ENCODE results near the gene PRKCE. TPM values are rescaled to one million over a fixed set of nuclear protein-coding genes. Genes with fewer than 3 reads are reported as not detected.

PRKCE gene
- total RNA-seq, 1 experiment from 2014 or later = 12.1 TPM

- POLR2A ChIA-PET = interaction anchor here (0.7 kb wide), 1 partner anchor 226 kb away, joined by 3 read pairs; no protein-coding TSS in a partner anchor
- H3K4me3 Mint-ChIP-seq (ENCODE audit: unreplicated experiment) = no peak overlapping the region
- H3K27me3 Mint-ChIP-seq (ENCODE audit: insufficient read depth, unreplicated experiment) = no peaks in the 10 kb centered on the region
- CTCF ChIA-PET = interaction anchor here (0.6 kb wide), 1 partner anchor 9 kb away, joined by 3 read pairs; no protein-coding TSS in a partner anchor
- no TSS peak for BruUV-seq (replicated peaks)
- no peak for DNase-seq (ENCODE audit: unreplicated experiment)
- no peaks in the 10 kb centered on the region for H3K36me3 Mint-ChIP-seq (ENCODE audit: insufficient read depth, unreplicated experiment)
- no peak for TF ChIP-seq CTCF (IDR thresholded peaks at IDR 0.05; ENCODE audit: unreplicated experiment)
- H3K9me3 Mint-ChIP-seq (ENCODE audit: unreplicated experiment) = no peaks in the 10 kb centered on the region
- peaks cover 18% of the 10 kb centered on the region for H3K4me1 Mint-ChIP-seq (ENCODE audit: insufficient read depth, unreplicated experiment)
- intact Hi-C loops (cut with micrococcal nuclease) = loop anchor here (5.0 kb wide), 1 partner anchor 291 kb away; no protein-coding TSS in a partner anchor
- no peak overlapping the region for H3K27ac Mint-ChIP-seq (ENCODE audit: low read depth, unreplicated experiment)
These were observed 424.8 kb downstream of the PRKCE start for GRCh38 chr2:46076251-46076650.

GRCh38 chr2:46076875-46077274, 425.4 kb downstream of the PRKCE start:
- Mint-ChIP-seq H3K27me3 (ENCODE audit: insufficient read depth, unreplicated experiment) (no peaks in the 10 kb centered on the region), H3K4me3 (ENCODE audit: unreplicated experiment) (no peak overlapping the region), H3K9me3 (ENCODE audit: unreplicated experiment) (no peaks in the 10 kb centered on the region), H3K36me3 (ENCODE audit: insufficient read depth, unreplicated experiment) (no peaks in the 10 kb centered on the region), H3K4me1 (ENCODE audit: insufficient read depth, unreplicated experiment) (peaks cover 23% of the 10 kb centered on the region), H3K27ac (ENCODE audit: low read depth, unreplicated experiment) (no peak overlapping the region)
- no peak for DNase-seq (ENCODE audit: unreplicated experiment)
- ChIA-PET CTCF (interaction anchor here (0.7 kb wide), 1 partner anchor 36 kb away, joined by 3 read pairs; no protein-coding TSS in a partner anchor), POLR2A (no interaction called here)
- no TSS peak for BruUV-seq (replicated peaks)
- no peak for TF ChIP-seq CTCF (IDR thresholded peaks at IDR 0.05; ENCODE audit: unreplicated experiment)
- intact Hi-C loops (cut with micrococcal nuclease) = loop anchor here (5.0 kb wide), 1 partner anchor 290 kb away; no protein-coding TSS in a partner anchor

- no peak for TF ChIP-seq CTCF (IDR thresholded peaks at IDR 0.05; ENCODE audit: unreplicated experiment)
These were observed 426.1 kb downstream of the PRKCE start for GRCh38 chr2:46077522-46078107.

GRCh38 chr2:46079985-46080560, 428.6 kb downstream of the PRKCE start:
- H3K9me3 Mint-ChIP-seq (ENCODE audit: unreplicated experiment) = no peaks in the 10 kb centered on the region
- intact Hi-C loops (cut with micrococcal nuclease) = loop anchor here (5.0 kb wide), 1 partner anchor 287 kb away; no protein-coding TSS in a partner anchor
- H3K27me3 Mint-ChIP-seq (ENCODE audit: insufficient read depth, unreplicated experiment) = no peaks in the 10 kb centered on the region
- no TSS peak for BruUV-seq (replicated peaks)
- no peaks in the 10 kb centered on the region for H3K36me3 Mint-ChIP-seq (ENCODE audit: insufficient read depth, unreplicated experiment)
- POLR2A ChIA-PET = interaction anchor here (0.6 to 0.9 kb wide), 2 partner anchors 18 to 217 kb away, joined by 4 to 6 read pairs; partner anchors contain the start of gene EPAS1
- CTCF ChIA-PET = interaction anchor here (0.5 to 1.8 kb wide), 6 partner anchors 9 to 464 kb away, joined by 3 to 8 read pairs (median 4); no protein-coding TSS in a partner anchor
- H3K27ac Mint-ChIP-seq (ENCODE audit: low read depth, unreplicated experiment) = no peak overlapping the region
- TF ChIP-seq CTCF (IDR thresholded peaks at IDR 0.05; ENCODE audit: unreplicated experiment) = no peak
- no peak overlapping the region for H3K4me3 Mint-ChIP-seq (ENCODE audit: unreplicated experiment)
- no peak for DNase-seq (ENCODE audit: unreplicated experiment)
- H3K4me1 Mint-ChIP-seq (ENCODE audit: insufficient read depth, unreplicated experiment) = peaks cover 14% of the 10 kb centered on the region

More at GRCh38 chr2:46077522-46078107, 426.1 kb downstream of the PRKCE start:
- ChIA-PET CTCF (interaction anchor here (0.7 kb wide), 1 partner anchor 36 kb away, joined by 3 read pairs; no protein-coding TSS in a partner anchor), POLR2A (no interaction called here)
- DNase-seq (ENCODE audit: unreplicated experiment) = no peak
- peaks cover 30% of the 10 kb centered on the region for H3K4me1 Mint-ChIP-seq (ENCODE audit: insufficient read depth, unreplicated experiment)
- H3K27ac Mint-ChIP-seq (ENCODE audit: low read depth, unreplicated experiment) = no peak overlapping the region
- intact Hi-C loops (cut with micrococcal nuclease) = loop anchor here (5.0 kb wide), 1 partner anchor 290 kb away; no protein-coding TSS in a partner anchor
- H3K9me3 Mint-ChIP-seq (ENCODE audit: unreplicated experiment) = no peaks in the 10 kb centered on the region
- H3K27me3 Mint-ChIP-seq (ENCODE audit: insufficient read depth, unreplicated experiment) = no peaks in the 10 kb centered on the region
- no TSS peak for BruUV-seq (replicated peaks)
- no peak overlapping the region for H3K4me3 Mint-ChIP-seq (ENCODE audit: unreplicated experiment)
- no peaks in the 10 kb centered on the region for H3K36me3 Mint-ChIP-seq (ENCODE audit: insufficient read depth, unreplicated experiment)

Data from MCF 10A (cell line).